Embryonic facial prominence (tissue), 1 donor: ENCODE measurements around the gene LCAT.
A peak's percentile ranks its signal among the peaks of the same experiment; 100 is the strongest.

Source experiments
- DNase-seq: peaks from one replicate; pipeline ENCODE4 v3.0.0-alpha.2; 2016; ENCODE audit errors: extremely low spot score

Gene LCAT

GRCh38 chr16:67909056-67909742, 34.7 kb downstream of the LCAT start:
- no peak for DNase-seq

DNA sequence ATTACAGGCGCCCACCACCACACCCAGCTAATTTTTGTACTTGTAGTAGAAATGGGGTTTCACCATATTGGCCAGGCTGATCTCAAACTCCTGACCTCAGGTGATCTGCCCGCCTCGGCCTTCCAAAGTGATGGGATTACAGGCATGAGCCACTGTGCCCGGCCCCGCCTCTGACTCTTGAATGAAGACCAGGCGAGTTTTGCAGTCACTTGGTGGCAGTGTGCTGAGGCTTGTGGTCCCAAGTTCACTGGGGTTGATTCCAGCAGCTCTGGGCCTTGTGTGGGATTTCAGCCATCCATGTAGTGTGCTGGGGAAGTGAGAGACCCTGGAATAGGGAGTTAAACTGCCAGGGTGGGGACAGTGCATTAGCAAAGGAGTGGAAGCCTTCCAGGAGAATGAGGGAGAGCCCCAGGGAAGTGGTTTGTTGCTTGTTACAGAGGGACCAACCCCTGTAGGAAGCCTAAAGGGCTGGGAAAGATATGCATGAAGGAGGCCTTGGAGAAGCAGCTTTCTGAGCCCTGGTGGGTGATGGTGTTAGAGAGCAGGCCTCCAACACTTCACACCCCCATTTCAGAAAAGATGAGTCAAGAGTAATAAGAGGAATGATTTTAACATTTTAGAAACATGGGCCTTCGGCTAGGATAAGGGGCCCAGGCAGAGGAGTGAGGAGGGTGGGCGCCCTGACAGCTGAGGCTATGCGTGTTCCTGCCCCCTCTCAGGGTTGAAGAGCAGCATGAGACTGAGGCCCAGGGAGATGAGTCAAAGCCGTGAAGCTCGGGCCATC, 36.3 kb downstream of the LCAT start:
- DNase-seq: no peak

- no peak for DNase-seq
These were observed 41.1 kb downstream of the LCAT start for GRCh38 chr16:67902831-67903230.

DNA sequence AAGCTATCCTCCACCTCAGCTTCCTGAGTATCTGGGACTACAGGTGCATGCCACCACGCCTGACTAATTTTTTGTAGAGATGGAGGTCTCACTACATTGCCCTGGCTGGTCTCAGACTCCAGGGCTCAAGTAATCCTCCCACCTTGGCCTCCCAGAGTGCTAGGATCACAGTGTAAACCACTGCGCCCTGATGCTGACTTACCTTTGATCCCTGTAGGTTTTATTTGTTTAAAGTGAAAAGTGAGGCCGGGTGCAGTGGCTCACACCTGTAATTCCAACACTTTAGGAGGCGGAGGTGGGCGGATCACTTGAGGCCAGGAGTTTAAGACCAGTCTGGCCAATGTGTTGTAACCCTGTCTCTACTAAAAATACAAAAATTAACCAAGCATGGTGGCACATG, 42.2 kb downstream of the LCAT start:
- no peak for DNase-seq

- DNase-seq: peak; percentile 16
These were observed 46.7 kb downstream of the LCAT start for GRCh38 chr16:67897231-67897630.

DNA sequence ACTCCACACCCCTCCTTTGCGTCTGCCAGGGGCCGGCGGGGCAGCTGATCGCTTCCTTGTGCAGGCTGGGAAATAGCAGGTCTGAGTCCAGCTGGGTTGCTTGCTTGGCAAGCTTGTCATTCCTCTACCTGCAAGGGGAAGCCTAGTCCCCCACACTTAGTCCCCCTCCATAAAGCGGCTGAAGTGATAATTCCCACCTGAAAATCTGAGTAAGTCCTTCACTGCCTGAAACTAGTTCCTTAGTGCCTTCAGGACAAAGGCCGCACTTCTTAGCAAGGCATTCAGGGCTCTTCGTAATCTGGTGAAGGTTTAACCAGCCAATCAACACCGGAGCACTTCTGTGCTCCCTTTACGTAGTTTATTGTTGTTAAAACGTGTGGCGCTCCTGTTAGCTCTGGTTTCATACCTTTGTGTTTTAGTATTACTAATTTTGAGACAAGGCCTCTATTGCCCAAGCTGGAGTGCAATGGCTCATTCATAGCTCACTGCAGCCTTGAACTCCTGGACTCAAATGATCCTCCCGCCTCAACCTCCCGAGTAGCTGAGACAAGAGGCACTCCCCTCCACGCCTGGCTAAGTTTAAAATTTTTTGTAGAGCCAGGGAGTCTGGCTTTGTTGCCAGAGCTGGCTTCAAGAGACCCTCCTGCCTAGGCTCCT, 50.0 kb downstream of the LCAT start:
- DNase-seq: no peak

DNA sequence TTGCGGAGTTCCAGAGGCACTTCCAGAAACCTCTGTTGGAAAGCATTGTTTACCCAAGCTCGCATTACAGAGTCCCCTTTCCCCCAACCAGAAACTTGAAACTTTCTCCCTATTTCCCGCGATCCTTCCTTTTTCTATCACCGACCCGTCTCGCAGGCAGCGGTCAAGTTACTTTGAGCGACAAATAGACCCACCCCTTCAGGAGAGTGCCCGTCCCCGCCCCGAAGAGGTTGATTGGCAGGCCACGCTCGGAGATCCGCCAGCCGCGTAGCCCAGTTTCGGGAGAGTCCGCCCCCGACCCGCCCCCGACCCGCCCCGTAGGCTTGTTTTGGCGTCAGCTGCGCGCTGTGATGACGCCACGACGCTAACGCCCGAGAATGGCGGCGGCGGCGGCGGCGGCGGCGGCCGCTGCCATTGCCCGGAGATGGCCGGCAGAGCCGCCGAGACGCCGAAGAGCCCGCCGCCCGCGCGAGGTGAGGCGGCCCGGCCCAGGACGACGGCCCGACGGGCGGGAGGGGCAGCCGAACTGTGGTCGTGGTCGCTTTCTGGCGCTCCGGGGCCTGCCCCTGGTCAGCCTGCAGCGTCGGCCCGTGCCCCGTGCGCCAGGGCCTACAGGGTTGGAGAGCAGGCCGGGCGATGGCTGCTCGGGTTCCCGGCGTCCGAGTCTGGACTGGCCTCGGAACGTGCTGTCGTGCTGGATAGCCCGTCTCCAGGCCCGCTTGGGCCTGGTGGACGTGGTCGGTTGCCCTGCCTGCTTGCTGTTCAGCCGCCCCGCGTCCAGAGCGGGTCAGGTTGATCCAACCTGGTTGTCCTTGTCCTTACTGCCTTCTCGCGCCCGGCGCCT, 50.8 kb downstream of the LCAT start, which contains the start of gene PSKH1:
Gene PSKH1 (plus strand): TSS at position 356 of the 844 bp plus-strand sequence. CDS start 15,496 bp downstream, outside the sequence.
- DNase-seq: peak; percentile 94

DNA sequence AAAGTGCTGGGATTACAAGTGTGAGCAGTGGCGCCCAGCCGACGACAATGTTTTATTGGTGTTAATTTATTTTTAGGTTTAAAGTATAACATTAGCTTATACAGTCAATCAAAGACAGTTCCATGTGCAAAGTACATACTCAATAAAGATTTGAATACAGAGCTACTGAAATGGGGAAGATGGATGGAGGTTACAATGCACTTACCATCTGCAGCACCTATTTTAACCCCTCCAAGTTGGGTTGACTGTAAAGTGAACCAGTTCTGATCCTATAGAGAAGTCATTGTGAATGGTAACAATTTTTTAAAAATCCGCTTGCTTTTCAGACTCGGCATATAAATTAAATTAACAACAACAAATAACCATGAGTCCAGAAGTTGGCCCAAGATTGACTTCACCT, 51.5 kb downstream of the LCAT start:
- DNase-seq: no peak
